Duodenal mucosa (tissue), 2 donors: Measurements from ENCODE around the gene PTX4.

Experiments used
- H3K27ac ChIP-seq: one replicate; pipeline ENCODE4 v1.7.0; 2013; ENCODE audit warnings: low read depth, low read length
- H3K27me3 ChIP-seq, 2 donors: one replicate each; pipeline ENCODE4 v1.7.0; 2013; ENCODE audit warnings: low read length in 2 of 2, control low read depth in 1 of 2; ENCODE audit not compliant: insufficient read depth in 2 of 2, control insufficient read depth in 1 of 2
- H3K36me3 ChIP-seq, 2 donors: one replicate each; pipeline ENCODE4 v1.7.0; 2013; ENCODE audit warnings: low read length in 2 of 2, control low read depth in 1 of 2; ENCODE audit not compliant: insufficient read depth in 2 of 2, control insufficient read depth in 1 of 2
- H3K4me1 ChIP-seq, 2 donors: one replicate each; pipeline ENCODE4 v1.7.0; 2013; ENCODE audit warnings: low read length in 2 of 2, control low read depth in 1 of 2; ENCODE audit not compliant: insufficient read depth in 2 of 2, control insufficient read depth in 1 of 2
- H3K4me3 ChIP-seq, 2 donors: one replicate each; pipeline ENCODE4 v1.7.0; 2013; ENCODE audit warnings: low read length in 2 of 2, low read depth in 1 of 2
- H3K9ac ChIP-seq, 2 donors: one replicate each; pipeline ENCODE4 v1.7.0; 2013; ENCODE audit warnings: low read length in 2 of 2, low read depth in 1 of 2
- H3K9me3 ChIP-seq, 2 donors: one replicate each; pipeline ENCODE4 v1.7.0; 2013; ENCODE audit warnings: low read length in 2 of 2, control low read depth in 1 of 2; ENCODE audit not compliant: control insufficient read depth in 1 of 2

The PTX4 gene

GRCh38 chr16:1532081-1532760, 43.5 kb upstream of the PTX4 start:
- H3K4me3 ChIP-seq = no peak overlapping the region
- H3K9me3 ChIP-seq = no peaks in the 10 kb centered on the region
- H3K36me3 ChIP-seq = peaks cover 0 to 7% of the 10 kb centered on the region in 2 donors
- peak overlapping the region; percentile 57 for H3K27ac ChIP-seq
- no peaks in the 10 kb centered on the region for H3K27me3 ChIP-seq
- peaks cover 0 to 27% of the 10 kb centered on the region in 2 donors for H3K4me1 ChIP-seq
- H3K9ac ChIP-seq = peak overlapping the region in 1 of 2 donors; percentile 56

DNA sequence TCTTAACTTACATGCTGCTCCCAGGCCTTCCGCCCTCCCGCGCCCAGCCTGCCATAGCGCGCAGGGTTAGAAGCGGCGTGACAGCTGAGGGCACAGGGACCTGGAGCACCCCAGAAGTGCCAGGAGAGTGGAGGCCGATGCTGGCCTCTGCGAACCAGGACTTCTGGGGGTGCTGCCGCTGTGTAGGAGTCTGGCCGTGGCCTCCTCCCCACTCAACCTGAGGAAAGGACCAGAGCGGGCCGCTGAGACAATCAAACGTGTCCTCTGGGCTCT, 42.8 kb upstream of the PTX4 start:
- Histone ChIP-seq H3K27ac (peak overlapping the region; percentile 80), H3K4me3 (peak overlapping the region in 1 of 2 donors; percentile 21)

GRCh38 chr16:1530883-1531637, 42.3 kb upstream of the PTX4 start:
- H3K36me3 ChIP-seq = no peaks in the 10 kb centered on the region
- peak overlapping the region; percentile 80 for H3K27ac ChIP-seq
- H3K27me3 ChIP-seq = no peaks in the 10 kb centered on the region
- H3K4me1 ChIP-seq = peaks cover 0 to 18% of the 10 kb centered on the region in 2 donors
- H3K9ac ChIP-seq = no peak overlapping the region
- H3K9me3 ChIP-seq = no peaks in the 10 kb centered on the region
- peak overlapping the region in 1 of 2 donors; percentile 21 for H3K4me3 ChIP-seq

More for the DNA sequence above, 42.8 kb upstream of the PTX4 start:
- H3K4me1 ChIP-seq = peaks cover 0 to 22% of the 10 kb centered on the region in 2 donors
- H3K36me3 ChIP-seq = peaks cover 0 to under 1% of the 10 kb centered on the region in 2 donors
- H3K27me3 ChIP-seq = no peaks in the 10 kb centered on the region
- H3K9me3 ChIP-seq = no peaks in the 10 kb centered on the region
- H3K9ac ChIP-seq = no peak overlapping the region

DNA sequence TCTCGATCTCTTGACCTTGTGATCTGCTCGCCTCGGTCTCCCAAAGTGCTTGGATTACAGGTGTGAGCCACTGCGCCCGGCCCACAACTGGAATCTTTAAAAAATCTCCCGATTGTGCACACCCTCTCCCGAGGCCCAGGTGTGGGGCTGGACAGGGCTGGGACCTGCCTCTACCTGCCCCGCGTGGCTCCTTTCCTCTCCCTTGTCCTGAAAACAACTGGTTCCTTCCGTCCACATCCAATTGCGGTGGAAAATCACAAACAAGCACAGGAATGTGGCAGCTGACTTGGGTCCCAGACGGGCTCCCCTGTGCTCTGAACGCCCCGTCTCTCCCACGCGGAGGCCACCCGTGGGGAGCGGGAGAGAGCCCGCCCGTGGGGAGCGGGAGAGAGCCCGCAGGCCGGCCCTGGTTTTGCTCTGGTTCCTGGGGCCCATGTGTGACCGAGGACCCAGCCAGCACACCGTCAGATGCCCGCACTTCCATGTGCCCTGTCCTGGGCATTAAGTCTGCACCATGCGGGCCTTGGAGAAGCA, 41.7 kb upstream of the PTX4 start:
- Histone ChIP-seq H3K27me3 (no peaks in the 10 kb centered on the region), H3K9me3 (no peaks in the 10 kb centered on the region), H3K36me3 (no peaks in the 10 kb centered on the region), H3K4me3 (no peak overlapping the region), H3K4me1 (peaks cover 0 to 12% of the 10 kb centered on the region in 2 donors), H3K27ac (peak overlapping the region; percentile 20), H3K9ac (no peak overlapping the region)

DNA sequence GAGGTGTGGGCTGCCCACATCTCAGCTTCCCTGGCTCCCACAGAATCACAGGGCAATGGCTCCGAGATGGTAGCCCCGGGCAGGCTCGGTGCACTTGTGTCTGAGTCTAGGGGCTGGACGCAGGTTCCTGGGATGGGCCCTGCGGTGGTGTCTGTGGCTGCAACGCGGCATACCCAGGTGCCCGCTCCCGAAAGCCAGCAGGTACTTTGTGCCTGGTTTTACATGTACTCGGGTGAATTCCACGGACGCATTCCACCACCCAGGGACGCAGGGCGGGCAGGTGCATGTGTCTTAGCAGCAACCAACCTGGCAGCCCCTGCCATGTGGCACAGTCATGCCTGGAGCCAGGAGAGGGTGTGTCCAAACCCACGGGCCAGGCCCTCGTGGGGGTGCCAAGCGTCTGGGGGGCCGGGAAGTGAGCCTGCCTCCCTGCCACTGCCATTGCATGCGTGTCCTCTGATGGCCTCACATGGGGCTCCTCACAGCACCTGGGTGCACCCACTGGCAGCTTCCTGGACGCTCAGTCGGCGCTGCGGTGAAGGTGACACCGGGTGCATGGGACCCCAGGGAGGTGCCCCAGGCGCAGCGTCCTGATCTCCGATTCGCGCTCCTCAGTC, 40.3 kb upstream of the PTX4 start:
- Histone ChIP-seq H3K27ac (no peak overlapping the region), H3K27me3 (no peaks in the 10 kb centered on the region), H3K9me3 (no peaks in the 10 kb centered on the region), H3K4me3 (no peak overlapping the region), H3K36me3 (no peaks in the 10 kb centered on the region), H3K9ac (no peak overlapping the region), H3K4me1 (peaks cover 0 to 11% of the 10 kb centered on the region in 2 donors)

- Histone ChIP-seq H3K27ac (no peak overlapping the region), H3K4me3 (no peak overlapping the region), H3K36me3 (no peaks in the 10 kb centered on the region), H3K4me1 (peaks cover 0 to 11% of the 10 kb centered on the region in 2 donors), H3K9ac (no peak overlapping the region), H3K9me3 (no peaks in the 10 kb centered on the region), H3K27me3 (no peaks in the 10 kb centered on the region)
Observed at GRCh38 chr16:1527836-1528811, 39.4 kb upstream of the PTX4 start.

GRCh38 chr16:1526608-1527555, 38.1 kb upstream of the PTX4 start:
- H3K9me3 ChIP-seq = no peaks in the 10 kb centered on the region
- no peaks in the 10 kb centered on the region for H3K36me3 ChIP-seq
- H3K27ac ChIP-seq = no peak overlapping the region
- no peaks in the 10 kb centered on the region for H3K27me3 ChIP-seq
- H3K4me3 ChIP-seq = peak overlapping the region in 1 of 2 donors; percentile 11
- no peak overlapping the region for H3K9ac ChIP-seq
- peaks cover 0 to 11% of the 10 kb centered on the region in 2 donors for H3K4me1 ChIP-seq

- no peak overlapping the region for H3K9ac ChIP-seq
- no peak overlapping the region for H3K4me3 ChIP-seq
- H3K27me3 ChIP-seq = no peaks in the 10 kb centered on the region
- H3K27ac ChIP-seq = no peak overlapping the region
- no peaks in the 10 kb centered on the region for H3K36me3 ChIP-seq
- no peaks in the 10 kb centered on the region for H3K9me3 ChIP-seq
- H3K4me1 ChIP-seq = peaks cover 0 to 11% of the 10 kb centered on the region in 2 donors
Observed at GRCh38 chr16:1525871-1526607, 37.3 kb upstream of the PTX4 start.
